K562 (cell line): ENCODE measurements around the gene GULP1. TPM values are rescaled to one million over a fixed set of nuclear protein-coding genes. Genes with fewer than 3 reads are reported as not detected.

Experiments used
- ARID1B ChIP-seq: fragments of 450-650 bp; IDR thresholded peaks from 2 replicates; pipeline ENCODE4 v1.6.1; 2016; ENCODE audit warnings: antibody characterized with exemption, mild to moderate bottlenecking, inconsistent platforms
- SUPT5H ChIP-seq: fragments of 450-650 bp; IDR thresholded peaks from 2 replicates; pipeline ENCODE4 v1.6.1; 2016
- TAF15 ChIP-seq: fragments of 200-400 bp; formaldehyde crosslinking; IDR thresholded peaks from 2 replicates; pipeline ENCODE4 v1.6.1; 2017; ENCODE audit warnings: mild to moderate bottlenecking, low read depth, low read length, moderate library complexity
- ZC3H4 ChIP-seq: sonication (generic); formaldehyde crosslinking; IDR thresholded peaks from 2 replicates; pipeline ENCODE4 v1.9.0; 2021; ENCODE audit warnings: missing genetic modification reagents, borderline replicate concordance
- ZNF785 ChIP-seq: fragments of 250-450 bp; sonication (Bioruptor Pico); IDR thresholded peaks from 2 replicates; pipeline ENCODE4 v1.4.0; 2020; ENCODE audit warnings: mild to moderate bottlenecking
- polyA plus RNA-seq, 8 experiments: library from polyadenylated mRNA; depleted of rRNA in 4 of 8; stranded (reverse) in 5 of 8; unstranded in 3 of 8; fragments of >200 nt; fragmentation: Nextera tagmentation in 2 of 8; fragmentation: Illumina TruSeq in 1 of 8; extraction: Ambion mirVana in 2 of 8; extraction: Trizol in 1 of 8; gene quantifications; 2 replicates each; pipeline versions ENCODE4 v1.2.1 to v1.2.3, GENCODE V29; 2011 to 2014; ENCODE audit warnings: inconsistent platforms in 1 of 8, missing spikeins in 1 of 8
- total RNA-seq, 7 experiments: library from RNA; depleted of rRNA in 6 of 7; stranded (reverse); fragments of >200 nt in 6 of 7; fragmentation: Illumina TruSeq in 2 of 7; extraction: Trizol in 2 of 7; gene quantifications; 2 replicates each; pipeline versions ENCODE4 v1.2.1 to v1.2.3, GENCODE V29; 2011 to 2021; ENCODE audit warnings: low replicate concordance in 1 of 7
- TF ChIP-seq, protein P1 (sequence below): fragments of 450-650 bp; IDR thresholded peaks from 2 replicates; pipeline ENCODE4 v1.6.1; 2016; ENCODE audit warnings: missing biosample characterization, missing genetic modification characterization
- TF ChIP-seq, protein P2 (sequence below), 2 experiments: fragments of 450-650 bp in 1 of 2; sonication (generic) in 1 of 2; formaldehyde crosslinking in 1 of 2; IDR thresholded peaks; 2 replicates each; pipeline versions ENCODE4 v1.7.1 to v1.9.0; 2016 to 2022; ENCODE audit warnings: inconsistent platforms in 1 of 2, mild to moderate bottlenecking in 1 of 2, missing genetic modification reagents in 1 of 2
- TF ChIP-seq, protein P3 (sequence below): fragments of 200-800 bp; sonication (Bioruptor generic); IDR thresholded peaks from 2 replicates; pipeline ENCODE4 v1.6.1; 2017; ENCODE audit warnings: missing genetic modification characterization, missing compliant biosample characterization
- TF ChIP-seq, protein P4 (sequence below), 3 experiments: IDR thresholded peaks in 2 of 3; conservative IDR thresholded peaks in 1 of 3; 2 replicates each; pipeline ENCODE4 v1.5.1; 2011 to 2012; ENCODE audit warnings: low read length in 3 of 3, mild to moderate bottlenecking in 3 of 3, control low read depth in 2 of 3, improper control_type of control experiment in 1 of 3, inconsistent platforms in 1 of 3, low read depth in 1 of 3, mixed read lengths in 1 of 3, moderate library complexity in 1 of 3; ENCODE audit not compliant: insufficient read depth in 2 of 3
- TF ChIP-seq, protein P5 (sequence below): fragments of 450-650 bp; formaldehyde crosslinking; IDR thresholded peaks from 2 replicates; pipeline ENCODE4 v1.4.0; 2020; ENCODE audit warnings: mild to moderate bottlenecking, moderate library complexity

Gene GULP1
- total and polyA plus RNA-seq, 9 of the 15 experiments (the other 6 are each of a cell fraction or from before 2014, with no cell fraction given) = 8.5 to 25.3 (median 19.5) TPM

DNA sequence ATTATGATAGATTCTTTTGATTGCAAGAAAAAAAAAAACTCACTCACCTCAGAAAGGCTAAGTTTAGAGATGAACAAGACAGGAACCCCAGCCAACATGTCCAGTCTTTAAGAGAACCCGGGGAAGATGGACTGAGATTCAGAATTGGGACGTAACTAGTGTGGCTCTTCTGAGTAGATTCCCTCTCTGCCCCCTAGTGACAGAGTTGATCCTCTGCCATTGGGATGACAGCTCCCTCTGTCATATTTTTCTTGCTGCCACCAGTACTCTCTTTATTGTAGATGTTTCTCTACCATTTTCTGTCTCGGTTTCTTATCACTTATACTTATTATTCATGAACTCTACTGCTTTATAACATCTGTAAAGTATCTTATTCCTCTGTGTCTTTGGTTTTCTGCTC lies 77.7 kb downstream of the GULP1 start (continued):
- TF ChIP-seq, protein P1, sequence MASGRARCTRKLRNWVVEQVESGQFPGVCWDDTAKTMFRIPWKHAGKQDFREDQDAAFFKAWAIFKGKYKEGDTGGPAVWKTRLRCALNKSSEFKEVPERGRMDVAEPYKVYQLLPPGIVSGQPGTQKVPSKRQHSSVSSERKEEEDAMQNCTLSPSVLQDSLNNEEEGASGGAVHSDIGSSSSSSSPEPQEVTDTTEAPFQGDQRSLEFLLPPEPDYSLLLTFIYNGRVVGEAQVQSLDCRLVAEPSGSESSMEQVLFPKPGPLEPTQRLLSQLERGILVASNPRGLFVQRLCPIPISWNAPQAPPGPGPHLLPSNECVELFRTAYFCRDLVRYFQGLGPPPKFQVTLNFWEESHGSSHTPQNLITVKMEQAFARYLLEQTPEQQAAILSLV = no peak
- TF ChIP-seq, protein P2, sequence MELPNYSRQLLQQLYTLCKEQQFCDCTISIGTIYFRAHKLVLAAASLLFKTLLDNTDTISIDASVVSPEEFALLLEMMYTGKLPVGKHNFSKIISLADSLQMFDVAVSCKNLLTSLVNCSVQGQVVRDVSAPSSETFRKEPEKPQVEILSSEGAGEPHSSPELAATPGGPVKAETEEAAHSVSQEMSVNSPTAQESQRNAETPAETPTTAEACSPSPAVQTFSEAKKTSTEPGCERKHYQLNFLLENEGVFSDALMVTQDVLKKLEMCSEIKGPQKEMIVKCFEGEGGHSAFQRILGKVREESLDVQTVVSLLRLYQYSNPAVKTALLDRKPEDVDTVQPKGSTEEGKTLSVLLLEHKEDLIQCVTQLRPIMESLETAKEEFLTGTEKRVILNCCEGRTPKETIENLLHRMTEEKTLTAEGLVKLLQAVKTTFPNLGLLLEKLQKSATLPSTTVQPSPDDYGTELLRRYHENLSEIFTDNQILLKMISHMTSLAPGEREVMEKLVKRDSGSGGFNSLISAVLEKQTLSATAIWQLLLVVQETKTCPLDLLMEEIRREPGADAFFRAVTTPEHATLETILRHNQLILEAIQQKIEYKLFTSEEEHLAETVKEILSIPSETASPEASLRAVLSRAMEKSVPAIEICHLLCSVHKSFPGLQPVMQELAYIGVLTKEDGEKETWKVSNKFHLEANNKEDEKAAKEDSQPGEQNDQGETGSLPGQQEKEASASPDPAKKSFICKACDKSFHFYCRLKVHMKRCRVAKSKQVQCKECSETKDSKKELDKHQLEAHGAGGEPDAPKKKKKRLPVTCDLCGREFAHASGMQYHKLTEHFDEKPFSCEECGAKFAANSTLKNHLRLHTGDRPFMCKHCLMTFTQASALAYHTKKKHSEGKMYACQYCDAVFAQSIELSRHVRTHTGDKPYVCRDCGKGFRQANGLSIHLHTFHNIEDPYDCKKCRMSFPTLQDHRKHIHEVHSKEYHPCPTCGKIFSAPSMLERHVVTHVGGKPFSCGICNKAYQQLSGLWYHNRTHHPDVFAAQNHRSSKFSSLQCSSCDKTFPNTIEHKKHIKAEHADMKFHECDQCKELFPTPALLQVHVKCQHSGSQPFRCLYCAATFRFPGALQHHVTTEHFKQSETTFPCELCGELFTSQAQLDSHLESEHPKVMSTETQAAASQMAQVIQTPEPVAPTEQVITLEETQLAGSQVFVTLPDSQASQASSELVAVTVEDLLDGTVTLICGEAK (IDR thresholded peaks at IDR 0.05) = no peak
- TF ChIP-seq, protein P2 (CRISPR knock-in tag; IDR thresholded peaks at IDR 0.05) = no peak
- TF ChIP-seq SUPT5H (no peak), ZNF785 (CRISPR knock-in tag) (no peak), TAF15 (no peak), ZC3H4 (no peak), ARID1B (no peak)
- TF ChIP-seq, protein P3, sequence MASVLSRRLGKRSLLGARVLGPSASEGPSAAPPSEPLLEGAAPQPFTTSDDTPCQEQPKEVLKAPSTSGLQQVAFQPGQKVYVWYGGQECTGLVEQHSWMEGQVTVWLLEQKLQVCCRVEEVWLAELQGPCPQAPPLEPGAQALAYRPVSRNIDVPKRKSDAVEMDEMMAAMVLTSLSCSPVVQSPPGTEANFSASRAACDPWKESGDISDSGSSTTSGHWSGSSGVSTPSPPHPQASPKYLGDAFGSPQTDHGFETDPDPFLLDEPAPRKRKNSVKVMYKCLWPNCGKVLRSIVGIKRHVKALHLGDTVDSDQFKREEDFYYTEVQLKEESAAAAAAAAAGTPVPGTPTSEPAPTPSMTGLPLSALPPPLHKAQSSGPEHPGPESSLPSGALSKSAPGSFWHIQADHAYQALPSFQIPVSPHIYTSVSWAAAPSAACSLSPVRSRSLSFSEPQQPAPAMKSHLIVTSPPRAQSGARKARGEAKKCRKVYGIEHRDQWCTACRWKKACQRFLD (CRISPR knock-in tag) = no peak
- TF ChIP-seq, protein P4, sequence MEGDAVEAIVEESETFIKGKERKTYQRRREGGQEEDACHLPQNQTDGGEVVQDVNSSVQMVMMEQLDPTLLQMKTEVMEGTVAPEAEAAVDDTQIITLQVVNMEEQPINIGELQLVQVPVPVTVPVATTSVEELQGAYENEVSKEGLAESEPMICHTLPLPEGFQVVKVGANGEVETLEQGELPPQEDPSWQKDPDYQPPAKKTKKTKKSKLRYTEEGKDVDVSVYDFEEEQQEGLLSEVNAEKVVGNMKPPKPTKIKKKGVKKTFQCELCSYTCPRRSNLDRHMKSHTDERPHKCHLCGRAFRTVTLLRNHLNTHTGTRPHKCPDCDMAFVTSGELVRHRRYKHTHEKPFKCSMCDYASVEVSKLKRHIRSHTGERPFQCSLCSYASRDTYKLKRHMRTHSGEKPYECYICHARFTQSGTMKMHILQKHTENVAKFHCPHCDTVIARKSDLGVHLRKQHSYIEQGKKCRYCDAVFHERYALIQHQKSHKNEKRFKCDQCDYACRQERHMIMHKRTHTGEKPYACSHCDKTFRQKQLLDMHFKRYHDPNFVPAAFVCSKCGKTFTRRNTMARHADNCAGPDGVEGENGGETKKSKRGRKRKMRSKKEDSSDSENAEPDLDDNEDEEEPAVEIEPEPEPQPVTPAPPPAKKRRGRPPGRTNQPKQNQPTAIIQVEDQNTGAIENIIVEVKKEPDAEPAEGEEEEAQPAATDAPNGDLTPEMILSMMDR (IDR thresholded peaks at IDR 0.05 in 2 of 3, conservative IDR thresholded peaks at IDR 0.05 in 1 of 3; ENCODE audit: insufficient read depth in 2 of 3, low read depth in 1 of 3, low read length in 3 of 3) = peak; percentile 60 to 77 (median 75)
- TF ChIP-seq, protein P5, sequence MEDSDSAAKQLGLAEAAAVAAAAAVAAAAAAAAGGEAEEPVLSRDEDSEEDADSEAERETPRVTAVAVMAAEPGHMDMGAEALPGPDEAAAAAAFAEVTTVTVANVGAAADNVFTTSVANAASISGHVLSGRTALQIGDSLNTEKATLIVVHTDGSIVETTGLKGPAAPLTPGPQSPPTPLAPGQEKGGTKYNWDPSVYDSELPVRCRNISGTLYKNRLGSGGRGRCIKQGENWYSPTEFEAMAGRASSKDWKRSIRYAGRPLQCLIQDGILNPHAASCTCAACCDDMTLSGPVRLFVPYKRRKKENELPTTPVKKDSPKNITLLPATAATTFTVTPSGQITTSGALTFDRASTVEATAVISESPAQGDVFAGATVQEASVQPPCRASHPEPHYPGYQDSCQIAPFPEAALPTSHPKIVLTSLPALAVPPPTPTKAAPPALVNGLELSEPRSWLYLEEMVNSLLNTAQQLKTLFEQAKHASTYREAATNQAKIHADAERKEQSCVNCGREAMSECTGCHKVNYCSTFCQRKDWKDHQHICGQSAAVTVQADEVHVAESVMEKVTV (CRISPR knock-in tag) = peak; percentile 34; the same call in 1 of the 2 replicates
